Measurements from ENCODE around the gene ERCC3.
A peak's percentile ranks its signal among the peaks of the same experiment; 100 is the strongest.

ERCC3 gene

DNA sequence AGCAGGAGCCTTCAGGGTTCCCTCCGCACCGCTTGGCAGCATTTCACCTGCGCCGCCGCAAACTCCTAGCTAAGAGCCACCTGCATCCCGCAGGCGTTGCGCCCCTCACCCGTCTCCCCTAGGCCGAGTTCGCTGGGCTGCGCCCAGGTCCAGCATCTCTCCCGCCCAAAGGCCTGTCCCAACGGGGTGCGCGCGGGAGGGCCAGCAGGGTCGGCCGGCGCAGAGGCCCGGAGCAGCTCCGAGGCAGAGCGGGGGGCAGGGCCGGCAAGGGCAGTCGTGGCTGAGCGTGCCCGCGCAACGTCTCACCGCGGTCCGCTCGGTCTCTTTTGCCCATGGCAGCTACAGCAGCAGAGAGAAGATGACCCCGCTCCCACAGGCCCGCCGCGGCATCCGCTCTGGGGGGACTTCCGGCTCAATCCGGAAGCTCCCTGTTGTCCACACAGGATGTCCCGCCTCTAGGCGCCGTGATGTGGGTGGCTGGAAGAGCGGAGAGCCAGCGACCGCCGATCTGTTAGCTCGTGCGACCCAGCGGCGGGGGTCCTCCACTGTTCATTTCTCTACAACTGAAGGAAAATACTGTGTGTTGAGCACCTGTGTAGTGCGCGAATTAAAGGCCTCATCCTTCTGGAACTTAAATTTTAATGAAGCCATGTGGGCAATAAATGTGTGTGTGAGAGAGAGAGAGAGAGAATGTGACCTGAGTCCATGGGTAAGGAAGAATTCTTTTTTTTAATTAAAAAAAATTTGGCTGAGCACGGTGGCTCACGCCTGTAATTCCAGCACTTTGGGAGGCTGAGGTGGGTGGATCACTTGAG is at the start of gene ERCC3:
ERCC3 (minus strand) TSS at position 397 of the 815 bp plus-strand sequence; CDS start at position 334, 63 bp downstream.
- peak; percentile 92 for DNase-seq

DNA sequence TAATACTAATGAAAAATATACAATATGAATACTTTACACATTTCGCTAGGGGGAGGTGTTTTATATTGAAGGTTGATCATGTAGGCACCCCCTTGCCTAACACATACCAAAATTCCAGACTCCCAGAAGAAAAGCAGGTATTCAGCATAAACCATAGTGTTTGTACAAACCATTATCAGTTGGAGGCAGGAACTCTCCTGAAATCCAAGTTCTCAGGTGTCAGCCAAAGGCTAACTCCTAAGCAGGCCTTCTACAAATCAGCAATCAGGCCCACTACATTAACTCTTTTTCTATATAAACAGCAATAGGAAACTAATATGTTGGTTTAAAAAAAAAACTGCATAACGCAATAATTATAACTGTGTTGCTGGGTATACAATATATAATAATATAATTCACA is 49.3 kb upstream of the ERCC3 start:
- DNase-seq = no peak

DNA sequence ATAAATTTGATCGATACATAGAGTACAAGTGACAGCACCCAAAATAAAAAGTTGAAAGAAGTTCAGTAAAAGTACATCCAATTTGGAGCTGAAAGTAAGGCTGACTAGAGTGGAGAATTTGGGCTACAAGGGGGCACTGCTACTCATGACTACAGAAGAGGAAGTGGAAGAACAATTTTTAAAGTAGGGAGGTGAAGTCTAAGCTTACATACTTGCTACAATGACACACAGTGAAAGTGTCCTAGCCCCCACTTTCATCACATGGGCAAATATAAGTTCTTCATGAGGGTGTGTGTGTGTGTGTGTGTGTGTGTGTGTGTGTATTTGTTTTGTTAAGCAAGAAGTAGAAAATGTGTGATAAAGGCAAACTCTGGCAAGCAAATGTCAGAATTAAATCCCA is 48.2 kb upstream of the ERCC3 start:
- no peak for DNase-seq

DNA sequence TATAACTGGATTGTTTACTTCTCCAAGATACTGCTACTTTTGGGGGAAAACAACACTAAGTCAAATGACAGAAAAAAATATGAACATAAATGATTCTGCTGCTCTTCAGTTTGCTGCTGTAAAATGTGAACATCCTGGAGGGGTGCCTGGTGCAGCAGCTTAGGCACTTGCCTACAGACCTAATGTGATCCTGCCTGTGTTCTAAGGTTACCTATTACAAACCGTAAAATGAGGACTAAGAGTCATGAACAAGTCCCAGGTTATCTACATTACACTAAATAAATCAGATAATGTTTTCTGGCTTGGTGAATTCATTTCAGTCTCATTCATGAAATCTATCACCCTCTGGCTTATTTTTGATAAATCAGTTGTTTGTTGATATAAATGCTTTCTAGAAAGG is 38.4 kb upstream of the ERCC3 start:
- DNase-seq = no peak

DNA sequence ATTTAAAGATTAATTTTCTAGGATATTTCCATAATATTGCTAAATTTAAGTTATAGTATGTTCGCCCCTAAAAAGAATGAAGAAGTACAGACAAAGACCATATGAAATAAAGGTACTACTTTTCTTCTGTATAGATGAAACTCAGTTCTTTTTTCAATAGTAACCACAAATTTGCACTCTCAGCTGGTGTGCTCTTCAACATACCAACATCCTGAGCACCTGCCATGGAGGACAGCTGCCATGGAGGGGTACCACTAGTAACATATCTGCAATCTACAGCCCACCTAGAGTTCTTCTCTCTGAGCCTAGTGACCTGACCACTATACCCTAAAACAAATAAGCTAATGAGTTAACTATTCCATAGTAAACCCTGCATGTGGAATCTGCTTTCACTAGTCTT is 36.8 kb upstream of the ERCC3 start:
- no peak for DNase-seq

DNA sequence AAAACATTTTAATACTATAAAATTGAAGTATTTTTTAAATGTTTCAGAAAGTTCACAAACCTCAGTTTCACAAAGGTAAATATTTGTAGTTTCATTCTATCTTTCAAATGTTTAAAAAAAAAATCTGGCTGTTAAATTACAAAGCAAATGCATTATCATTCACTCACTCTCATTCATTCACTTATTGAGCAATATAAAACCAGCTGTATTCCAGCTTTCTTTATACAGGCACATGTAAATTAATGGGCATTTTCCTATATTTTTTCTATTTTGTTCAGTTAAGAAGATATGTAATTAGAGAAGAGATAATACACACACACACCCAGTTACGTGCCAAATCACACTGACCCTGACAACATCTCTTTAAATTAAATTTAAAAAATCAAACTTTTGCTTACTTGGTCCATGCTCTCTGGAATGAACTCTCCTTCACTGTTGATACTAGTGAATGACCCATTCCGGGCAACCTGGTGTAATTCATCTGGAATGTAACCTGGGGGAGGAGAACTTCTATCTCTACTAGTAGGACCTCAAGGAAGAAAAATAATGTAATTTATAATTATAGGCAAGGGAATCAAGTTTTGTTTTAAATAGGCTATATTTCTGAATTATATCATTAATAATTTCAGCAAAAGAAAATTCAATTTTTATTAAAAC is 32.5 kb upstream of the ERCC3 start:
- no peak for DNase-seq

DNA sequence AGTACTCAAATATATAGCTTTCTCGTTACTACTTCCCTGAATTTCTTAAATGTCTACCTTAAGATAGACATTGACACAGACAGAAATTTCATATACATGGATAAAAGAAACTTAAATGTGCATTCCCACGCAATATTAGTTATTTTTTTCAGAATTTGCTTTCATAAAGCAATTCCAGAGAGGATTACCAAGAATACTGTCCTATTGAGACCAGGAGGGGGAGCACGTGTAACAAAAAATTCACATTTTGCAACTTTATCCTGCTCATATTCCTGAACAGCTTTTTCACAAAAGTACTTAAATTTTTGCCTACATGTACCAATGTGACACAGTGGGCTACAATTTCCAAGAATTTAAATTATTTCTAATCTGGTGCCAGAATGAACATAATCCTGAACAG is 30.7 kb upstream of the ERCC3 start:
- no peak for DNase-seq

DNA sequence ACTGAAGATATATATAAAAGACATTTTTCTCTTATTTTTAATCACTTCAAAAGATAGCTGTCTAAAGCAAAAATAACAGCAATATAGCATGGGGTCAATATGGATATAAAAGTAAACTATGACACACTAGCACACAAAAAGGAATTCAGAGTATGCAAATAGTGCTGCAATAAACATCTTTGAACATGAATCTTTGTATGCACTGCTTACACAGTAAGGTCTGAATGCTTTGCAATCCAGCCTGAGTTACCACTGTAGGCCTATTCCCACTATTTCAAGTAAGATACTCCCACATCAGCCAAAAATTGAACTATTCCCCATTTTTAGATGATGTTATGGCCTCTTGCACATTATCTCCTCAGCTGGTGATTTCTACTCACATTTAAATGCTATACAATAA is 27.4 kb upstream of the ERCC3 start:
- DNase-seq = no peak

DNA sequence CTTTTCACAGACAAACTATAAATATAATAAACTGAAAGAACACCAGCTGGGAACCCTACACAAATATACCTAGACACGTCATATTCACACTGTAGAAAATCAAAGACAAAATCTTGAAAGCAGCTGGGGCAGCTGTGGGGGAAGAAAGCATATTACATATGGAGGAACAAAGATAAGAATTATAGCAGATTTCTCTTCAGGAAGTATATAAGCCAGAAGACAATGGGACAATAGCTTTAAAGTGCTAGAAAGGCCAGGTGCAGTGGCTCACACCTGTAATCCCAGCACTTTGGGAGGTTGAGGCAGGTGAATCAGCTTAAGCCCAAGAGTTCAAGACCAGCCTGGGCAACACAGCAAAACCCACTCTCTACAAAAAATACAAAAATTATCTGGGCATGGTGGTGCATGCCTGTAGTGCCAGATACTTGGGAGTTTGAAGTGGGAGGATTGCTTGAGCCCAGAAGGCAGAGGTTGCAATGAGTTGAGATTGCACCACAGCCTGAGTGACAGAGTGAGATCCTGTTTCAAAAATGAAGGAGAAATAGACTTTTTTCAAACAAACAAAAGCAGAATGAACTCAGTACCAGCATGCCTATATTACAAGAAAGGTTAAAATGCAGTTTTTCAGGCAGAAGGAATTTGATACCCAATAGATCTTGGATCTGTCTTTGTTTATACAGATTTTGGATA is 26.8 kb upstream of the ERCC3 start:
- no peak for DNase-seq

DNA sequence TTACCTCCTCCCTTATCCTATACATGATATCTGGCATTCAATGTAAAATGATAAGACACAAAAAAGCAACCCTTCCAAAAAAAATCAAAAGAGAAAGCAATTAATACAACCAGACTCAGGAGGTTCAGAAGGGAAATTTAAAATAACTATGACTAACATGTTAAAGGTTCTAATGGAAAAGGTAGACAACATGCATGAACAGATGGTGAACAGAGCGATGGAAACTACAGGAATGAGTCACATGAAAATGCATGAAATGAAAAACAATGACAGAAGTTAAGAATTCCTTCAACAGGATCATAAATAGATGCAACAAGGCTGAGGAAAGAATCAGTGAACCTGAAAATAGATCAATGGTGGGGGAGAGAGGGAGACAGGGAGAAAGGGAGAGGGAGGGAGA is 26.1 kb upstream of the ERCC3 start:
- no peak for DNase-seq

DNA sequence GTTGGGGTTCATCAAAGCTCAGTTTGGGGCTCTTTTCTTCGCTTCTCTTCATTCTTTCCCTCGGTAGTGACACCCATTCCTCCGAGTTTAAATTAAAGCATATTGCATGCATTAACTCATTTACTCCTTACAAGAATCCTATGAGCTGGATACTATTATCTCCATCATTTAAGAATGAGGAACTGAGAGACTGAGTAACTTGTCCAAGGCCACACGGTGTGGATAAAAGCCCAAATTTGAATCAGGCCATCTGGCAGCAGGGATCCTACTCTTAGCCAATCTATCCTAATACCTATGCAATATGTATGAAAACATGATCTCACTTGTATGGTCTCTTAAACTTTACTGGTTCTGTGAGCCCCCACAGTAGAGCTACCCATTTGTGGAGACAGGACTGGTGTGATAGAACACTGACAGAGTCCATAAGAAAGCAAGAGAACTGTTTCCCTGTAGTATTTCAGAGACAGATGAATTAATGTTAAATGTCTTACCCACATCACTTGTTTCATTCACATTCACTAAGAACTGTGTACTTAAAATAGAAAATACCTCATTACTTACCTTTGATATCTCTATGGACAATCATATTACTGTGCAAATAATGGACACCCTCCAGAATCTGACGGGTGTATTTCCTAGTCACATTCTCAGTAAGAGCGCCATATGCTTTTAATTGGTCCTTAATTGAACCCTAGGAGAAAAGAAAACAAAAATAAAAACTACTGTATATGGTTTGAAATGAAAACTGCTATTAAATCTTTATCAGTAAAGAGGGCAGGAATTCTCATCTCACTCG is 20.4 kb upstream of the ERCC3 start:
- DNase-seq = no peak

DNA sequence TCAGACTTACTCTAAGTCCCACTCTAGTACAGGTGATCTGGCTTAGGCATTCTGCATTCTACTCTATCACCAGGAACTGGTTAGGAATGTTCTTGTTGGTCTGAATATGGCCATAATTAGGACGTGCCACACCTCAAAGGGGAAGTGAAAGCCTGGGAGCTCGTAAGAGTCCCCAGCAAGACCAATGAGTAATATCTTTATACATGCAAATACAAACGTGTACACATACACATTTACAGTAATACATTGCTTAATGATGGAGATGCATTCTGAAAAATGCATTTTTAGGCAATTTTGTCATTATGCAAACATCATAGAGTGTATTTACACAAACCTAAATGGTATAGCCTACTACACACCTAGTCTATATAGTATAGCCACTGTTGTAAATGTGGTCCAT is 19.5 kb upstream of the ERCC3 start:
- no peak for DNase-seq

DNA sequence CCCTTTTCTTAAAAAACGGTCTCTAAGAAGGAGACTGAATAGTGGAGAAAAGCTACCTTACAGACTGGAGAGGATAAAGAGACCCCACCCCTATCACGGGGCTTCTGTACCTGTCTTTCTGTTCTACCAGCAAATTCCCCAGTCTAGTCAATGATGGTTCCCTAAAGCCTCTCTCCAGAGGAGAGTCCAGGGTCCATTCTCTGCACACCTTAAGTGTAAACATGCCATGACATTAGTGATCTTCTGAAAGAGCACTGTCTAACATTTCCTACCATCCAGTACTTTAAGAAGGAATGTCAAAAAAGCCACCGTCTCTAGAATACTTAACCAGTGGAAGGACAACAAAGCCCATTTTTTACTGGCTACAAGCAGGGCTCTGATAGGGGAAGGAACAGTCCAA is 17.0 kb upstream of the ERCC3 start:
- DNase-seq = no peak

DNA sequence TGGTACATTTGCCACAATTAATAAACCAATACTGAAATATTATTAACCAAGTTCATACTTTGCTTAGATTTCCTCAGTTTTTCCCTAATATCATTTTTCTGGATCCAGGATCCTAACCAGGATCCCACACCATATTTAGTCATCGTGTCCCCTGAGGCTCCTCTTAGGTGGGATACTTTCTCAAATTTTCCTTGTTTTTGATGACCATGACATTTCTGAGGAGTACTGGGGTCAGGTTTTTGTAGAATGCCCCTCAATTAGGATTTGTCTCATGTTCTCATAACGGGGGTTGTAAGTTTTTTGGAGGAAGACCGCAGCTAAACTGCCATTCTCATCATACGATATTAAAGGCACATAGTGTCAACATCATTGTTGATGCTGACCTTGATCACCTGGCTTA is 15.5 kb upstream of the ERCC3 start:
- DNase-seq = no peak

DNA sequence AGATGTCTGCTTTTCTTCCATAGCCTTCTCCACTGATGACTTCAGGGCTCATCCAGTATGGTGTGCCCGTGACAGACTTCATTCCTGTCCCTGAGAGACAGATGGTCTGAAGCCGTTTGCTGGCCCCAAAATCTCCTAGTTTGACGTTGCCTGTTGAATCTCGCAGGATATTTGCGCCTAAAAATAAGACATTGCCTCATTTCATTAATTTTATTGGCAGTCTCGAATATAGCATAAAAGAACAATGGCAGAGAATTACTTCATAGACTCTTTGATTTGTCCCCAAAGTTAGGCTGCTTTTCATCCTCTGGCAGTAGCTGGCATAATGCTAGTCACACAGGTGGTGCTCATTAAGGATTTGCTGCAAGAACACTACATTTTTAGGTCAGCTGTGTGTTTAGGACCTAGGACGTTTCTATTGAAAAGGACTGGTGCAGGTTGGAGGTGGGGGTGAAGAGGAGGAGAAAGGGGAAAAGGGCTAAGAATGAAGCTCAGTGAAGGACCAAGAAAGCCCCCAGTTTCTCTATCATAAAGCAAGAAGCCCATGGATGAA is 14.7 kb upstream of the ERCC3 start:
- DNase-seq = no peak

DNA sequence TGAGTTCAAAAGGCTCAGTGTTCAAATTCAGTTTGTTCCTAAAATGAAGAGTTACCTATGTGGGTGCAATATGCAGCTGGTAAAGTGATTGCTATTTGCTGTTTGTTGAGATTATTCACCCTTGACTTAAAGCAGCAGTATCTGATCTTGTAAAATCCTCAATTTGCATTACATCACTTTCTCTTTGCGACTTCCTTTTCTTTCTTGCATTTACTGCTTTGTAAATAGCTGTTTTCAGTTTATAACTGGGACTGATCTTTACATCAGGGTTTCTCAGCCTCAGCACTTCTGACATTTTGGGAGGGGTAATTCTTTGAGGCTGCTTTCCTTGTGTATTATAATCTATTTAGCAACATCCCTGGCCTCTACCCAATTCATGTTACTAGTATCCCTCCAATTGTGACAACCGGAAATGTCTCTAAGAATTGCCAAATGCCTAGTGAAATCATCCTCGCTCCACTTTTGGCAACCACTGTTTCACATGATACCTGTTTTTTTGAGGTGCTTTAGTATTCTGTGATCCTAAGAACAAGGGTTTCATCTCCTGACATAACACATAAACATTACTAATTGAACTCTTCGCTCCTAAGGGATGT is 12.1 kb upstream of the ERCC3 start:
- DNase-seq = no peak

DNA sequence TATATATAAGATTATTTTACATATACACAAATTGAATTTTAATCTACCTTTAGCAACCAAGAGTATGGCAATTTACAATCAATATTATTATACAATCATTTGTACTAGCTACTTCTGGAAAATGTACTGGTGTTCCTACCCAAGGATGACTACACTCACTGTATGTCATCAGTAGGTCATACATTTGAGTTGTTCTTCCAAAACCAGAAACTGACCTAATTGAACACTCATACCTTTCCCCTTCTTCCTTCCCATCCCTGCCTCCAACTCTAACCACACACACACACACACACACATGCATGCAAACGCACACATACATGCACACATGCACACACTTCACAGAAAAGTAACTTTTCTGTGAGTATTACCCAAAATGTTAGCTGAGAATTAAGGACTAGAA is 8.2 kb upstream of the ERCC3 start:
- no peak for DNase-seq

DNA sequence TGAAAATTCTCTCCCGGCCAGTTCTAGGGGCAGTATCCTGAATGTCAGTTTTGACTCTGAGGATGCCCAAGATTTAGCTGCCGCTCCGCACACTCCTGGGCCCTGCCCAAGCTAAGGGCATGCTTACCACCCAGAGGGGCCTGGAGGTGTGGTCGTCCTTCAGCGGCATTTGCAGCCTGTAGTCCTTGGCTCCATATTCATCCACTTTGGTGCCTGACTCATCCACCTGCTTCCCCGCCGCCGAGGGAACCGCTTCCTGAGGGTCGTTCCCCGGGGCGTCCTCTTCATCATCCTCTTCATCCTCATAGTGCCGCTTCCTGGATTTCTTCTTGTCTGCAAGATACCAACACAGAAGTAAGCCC is 577 bp downstream of the ERCC3 start:
- DNase-seq = no peak

DNA sequence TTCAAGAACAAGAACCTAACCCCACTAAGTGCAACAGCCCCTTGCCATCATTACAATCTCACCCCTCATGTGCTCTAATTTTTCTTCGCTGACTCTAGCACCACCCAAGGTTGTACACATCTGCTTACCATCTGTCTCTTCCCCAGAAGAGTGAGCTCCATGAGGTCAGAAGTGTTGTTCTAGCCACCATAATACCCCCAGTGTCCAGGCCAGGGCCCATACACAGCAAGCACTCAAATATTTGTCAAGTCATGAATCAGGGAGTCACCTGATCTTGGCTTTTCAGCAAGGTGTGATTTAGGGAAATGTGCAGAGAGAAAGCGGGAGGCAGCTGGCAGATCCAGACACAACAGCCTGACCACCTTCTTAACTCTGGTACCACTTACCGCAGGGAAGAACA is 5.7 kb downstream of the ERCC3 start:
- DNase-seq = no peak

DNA sequence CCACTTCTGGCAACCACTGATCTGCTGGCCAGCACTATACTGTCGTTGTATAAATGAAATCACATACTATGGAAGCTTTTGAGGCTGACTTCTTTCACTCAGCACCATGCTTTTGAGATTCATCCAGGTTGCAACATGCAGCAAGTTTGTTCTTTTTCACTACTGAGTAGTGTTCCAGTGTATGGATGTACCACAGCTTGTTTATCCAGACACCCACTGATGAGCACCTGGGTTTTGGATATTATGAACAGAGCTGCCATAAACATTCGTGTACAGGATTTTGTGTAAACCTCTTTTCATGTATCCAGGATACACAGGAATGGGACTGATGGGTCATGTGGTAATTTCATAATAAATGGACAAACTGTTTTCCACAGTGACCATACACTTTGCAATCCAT is 10.7 kb downstream of the ERCC3 start:
- no peak for DNase-seq

DNA sequence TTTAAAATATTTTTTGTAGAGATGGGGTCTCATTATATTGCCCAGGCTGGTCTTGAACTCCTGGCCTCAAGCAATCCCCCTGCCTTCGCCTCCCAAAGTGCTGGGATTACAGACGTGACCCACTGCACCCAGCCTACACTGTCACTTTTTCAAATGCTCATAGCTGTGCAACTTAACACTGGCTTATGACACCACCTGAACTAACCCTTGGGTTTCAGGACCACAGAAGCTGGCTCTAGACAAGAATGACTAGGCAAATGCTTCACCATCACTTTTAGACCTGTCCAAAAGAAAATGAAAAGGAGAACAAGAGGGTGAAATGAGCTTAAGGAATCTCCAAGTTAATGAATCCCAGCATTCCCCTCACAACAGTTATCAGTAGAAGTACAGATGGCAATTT is 13.3 kb downstream of the ERCC3 start:
- DNase-seq = no peak

DNA sequence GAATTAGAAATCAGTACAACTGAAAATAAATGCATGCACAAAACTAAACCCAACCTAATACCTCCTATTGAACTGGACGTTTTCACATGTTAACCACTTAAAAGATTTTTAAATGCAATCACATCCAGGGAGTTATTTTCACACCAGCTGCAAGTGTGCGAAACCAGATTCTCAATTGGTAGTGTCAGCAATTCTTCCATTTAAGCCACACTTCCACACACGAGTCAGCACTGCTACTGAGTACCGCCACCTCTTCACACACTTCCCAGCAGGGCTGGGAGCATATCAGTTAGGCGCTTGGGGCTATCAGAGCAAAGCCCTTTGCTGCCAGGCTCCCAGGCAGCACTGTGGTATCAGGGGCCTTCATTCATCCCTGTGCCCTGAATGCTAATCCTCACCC is 14.2 kb downstream of the ERCC3 start:
- DNase-seq = no peak

DNA sequence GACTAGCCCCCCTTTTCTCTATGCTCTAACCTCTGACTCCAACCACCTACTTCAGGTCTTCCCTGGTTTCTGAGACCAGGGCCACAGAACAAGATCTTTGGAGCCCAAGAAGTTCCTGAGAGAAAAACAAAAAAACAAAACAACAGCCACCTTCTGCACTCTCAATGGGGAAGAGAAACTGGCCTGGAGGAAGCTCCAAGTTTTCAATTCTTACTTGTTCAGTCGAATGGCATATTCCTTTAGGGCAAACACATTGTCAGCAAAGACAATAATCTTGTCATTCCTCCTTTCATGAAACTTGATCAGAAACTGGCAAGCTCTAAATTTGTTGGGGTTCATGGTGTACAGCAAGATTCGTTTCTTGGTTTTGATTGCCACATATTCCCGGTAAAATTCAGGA is 15.0 kb downstream of the ERCC3 start:
- DNase-seq = no peak
